ENCODE results near the gene ZNF286A. TPM values are rescaled to one million over a fixed set of nuclear protein-coding genes. Genes with fewer than 3 reads are reported as not detected.
"Not testable (repeated sequence)": the region's sequence is repeated elsewhere in the genome, so short reads cannot be mapped to it uniquely, and the experiment has no call there.

The ZNF286A gene
- total RNA-seq, 6 experiments from 2014 or later: 20.6 to 24.5 (median 22.5) TPM

- H3K9me3 Mint-ChIP-seq: no peaks in the 10 kb centered on the region; the same call in none of the 2 replicates
- peaks cover 4% of the 10 kb centered on the region; the same call in 1 of the 2 replicates for H3K27me3 Mint-ChIP-seq (ENCODE audit: insufficient read depth)
- no peaks in the 10 kb centered on the region for H3K4me1 Mint-ChIP-seq (ENCODE audit: low read depth)
- no peak for DNase-seq
- H3K36me3 Mint-ChIP-seq (ENCODE audit: low read depth): no peaks in the 10 kb centered on the region
- no peak overlapping the region for H3K4me3 Mint-ChIP-seq
- H3K27ac Mint-ChIP-seq: no peak overlapping the region
- no peak for TF ChIP-seq CTCF (IDR thresholded peaks at IDR 0.05)
Measured at GRCh38 chr17:15738066-15738465, 38.5 kb downstream of the ZNF286A start.

- H3K27me3 Mint-ChIP-seq (ENCODE audit: insufficient read depth); H3K9me3 Mint-ChIP-seq; H3K36me3 Mint-ChIP-seq (ENCODE audit: low read depth); H3K27ac Mint-ChIP-seq; H3K4me3 Mint-ChIP-seq; H3K4me1 Mint-ChIP-seq (ENCODE audit: low read depth); DNase-seq: not testable (repeated sequence)
Measured at GRCh38 chr17:15739259-15739658, 39.7 kb downstream of the ZNF286A start.

GRCh38 chr17:15740041-15740440 lies 40.5 kb downstream of the ZNF286A start:
- H3K4me1 Mint-ChIP-seq (ENCODE audit: low read depth); H3K36me3 Mint-ChIP-seq (ENCODE audit: low read depth); H3K9me3 Mint-ChIP-seq; DNase-seq; H3K4me3 Mint-ChIP-seq; H3K27ac Mint-ChIP-seq; H3K27me3 Mint-ChIP-seq (ENCODE audit: insufficient read depth): not testable (repeated sequence)

- Mint-ChIP-seq H3K27ac (no peak overlapping the region), H3K36me3 (ENCODE audit: low read depth) (no peaks in the 10 kb centered on the region), H3K9me3 (no peaks in the 10 kb centered on the region; the same call in none of the 2 replicates), H3K4me1 (ENCODE audit: low read depth) (no peaks in the 10 kb centered on the region), H3K4me3 (no peak overlapping the region), H3K27me3 (ENCODE audit: insufficient read depth) (peaks cover 4% of the 10 kb centered on the region)
- TF ChIP-seq CTCF (IDR thresholded peaks at IDR 0.05): no peak
- no peak for DNase-seq
Measured at GRCh38 chr17:15740570-15741120, 41.1 kb downstream of the ZNF286A start.

- DNase-seq: no peak
- Mint-ChIP-seq H3K36me3 (ENCODE audit: low read depth) (no peaks in the 10 kb centered on the region), H3K27me3 (ENCODE audit: insufficient read depth) (peaks cover 7% of the 10 kb centered on the region), H3K9me3 (no peaks in the 10 kb centered on the region; the same call in none of the 2 replicates), H3K4me1 (ENCODE audit: low read depth) (no peaks in the 10 kb centered on the region), H3K27ac (no peak overlapping the region), H3K4me3 (no peak overlapping the region)
- no peak for TF ChIP-seq CTCF (IDR thresholded peaks at IDR 0.05)
Measured at GRCh38 chr17:15741624-15742023, 42.1 kb downstream of the ZNF286A start.

GRCh38 chr17:15742051-15742795 lies 42.7 kb downstream of the ZNF286A start:
- no peak for DNase-seq
- Mint-ChIP-seq H3K27ac (no peak overlapping the region), H3K36me3 (ENCODE audit: low read depth) (no peaks in the 10 kb centered on the region), H3K27me3 (ENCODE audit: insufficient read depth) (peaks cover 12% of the 10 kb centered on the region), H3K9me3 (no peaks in the 10 kb centered on the region; the same call in none of the 2 replicates), H3K4me1 (ENCODE audit: low read depth) (no peaks in the 10 kb centered on the region), H3K4me3 (no peak overlapping the region)
- TF ChIP-seq CTCF (IDR thresholded peaks at IDR 0.05): no peak
